ENCODE measurements around the gene ACSM3.

DNA sequence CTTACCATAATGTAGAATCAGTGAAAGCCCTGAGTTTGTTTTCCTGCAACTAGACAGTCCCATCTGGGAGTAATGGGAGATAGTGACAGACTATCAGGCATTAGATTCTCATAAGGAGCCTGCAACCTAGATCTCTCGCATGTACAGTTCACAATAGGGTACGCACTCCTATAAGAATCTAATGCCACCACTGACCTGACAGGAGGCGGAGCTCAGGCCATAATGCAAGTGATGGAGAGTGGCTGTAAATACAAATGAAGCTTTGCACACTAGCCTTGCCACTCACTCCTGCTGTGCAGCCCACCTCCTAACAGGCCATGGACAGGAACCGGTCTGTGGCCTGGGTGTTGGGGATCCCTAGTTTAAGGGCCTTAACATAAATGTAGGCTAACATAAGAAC lies 43.6 kb upstream of the ACSM3 start:
- no peak for TF ChIP-seq MXI1 (IDR thresholded peaks at IDR 0.05; ENCODE audit: low read depth, low read length)
- TF ChIP-seq, protein P1, sequence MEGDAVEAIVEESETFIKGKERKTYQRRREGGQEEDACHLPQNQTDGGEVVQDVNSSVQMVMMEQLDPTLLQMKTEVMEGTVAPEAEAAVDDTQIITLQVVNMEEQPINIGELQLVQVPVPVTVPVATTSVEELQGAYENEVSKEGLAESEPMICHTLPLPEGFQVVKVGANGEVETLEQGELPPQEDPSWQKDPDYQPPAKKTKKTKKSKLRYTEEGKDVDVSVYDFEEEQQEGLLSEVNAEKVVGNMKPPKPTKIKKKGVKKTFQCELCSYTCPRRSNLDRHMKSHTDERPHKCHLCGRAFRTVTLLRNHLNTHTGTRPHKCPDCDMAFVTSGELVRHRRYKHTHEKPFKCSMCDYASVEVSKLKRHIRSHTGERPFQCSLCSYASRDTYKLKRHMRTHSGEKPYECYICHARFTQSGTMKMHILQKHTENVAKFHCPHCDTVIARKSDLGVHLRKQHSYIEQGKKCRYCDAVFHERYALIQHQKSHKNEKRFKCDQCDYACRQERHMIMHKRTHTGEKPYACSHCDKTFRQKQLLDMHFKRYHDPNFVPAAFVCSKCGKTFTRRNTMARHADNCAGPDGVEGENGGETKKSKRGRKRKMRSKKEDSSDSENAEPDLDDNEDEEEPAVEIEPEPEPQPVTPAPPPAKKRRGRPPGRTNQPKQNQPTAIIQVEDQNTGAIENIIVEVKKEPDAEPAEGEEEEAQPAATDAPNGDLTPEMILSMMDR (IDR thresholded peaks at IDR 0.05), result no peak
- no peak for TF ChIP-seq TEAD4 (IDR thresholded peaks at IDR 0.05; ENCODE audit: borderline replicate concordance, insufficient read depth)
- TF ChIP-seq RFX5 (IDR thresholded peaks at IDR 0.05; ENCODE audit: low read length), result no peak
- no peak for TF ChIP-seq GABPA (IDR thresholded peaks at IDR 0.05; ENCODE audit: low read depth)
- no peak for TF ChIP-seq EP300 (IDR thresholded peaks at IDR 0.05; ENCODE audit: borderline replicate concordance in 1 of 2, low read depth in 1 of 2, low read length in 1 of 2)
- TF ChIP-seq, protein P2, sequence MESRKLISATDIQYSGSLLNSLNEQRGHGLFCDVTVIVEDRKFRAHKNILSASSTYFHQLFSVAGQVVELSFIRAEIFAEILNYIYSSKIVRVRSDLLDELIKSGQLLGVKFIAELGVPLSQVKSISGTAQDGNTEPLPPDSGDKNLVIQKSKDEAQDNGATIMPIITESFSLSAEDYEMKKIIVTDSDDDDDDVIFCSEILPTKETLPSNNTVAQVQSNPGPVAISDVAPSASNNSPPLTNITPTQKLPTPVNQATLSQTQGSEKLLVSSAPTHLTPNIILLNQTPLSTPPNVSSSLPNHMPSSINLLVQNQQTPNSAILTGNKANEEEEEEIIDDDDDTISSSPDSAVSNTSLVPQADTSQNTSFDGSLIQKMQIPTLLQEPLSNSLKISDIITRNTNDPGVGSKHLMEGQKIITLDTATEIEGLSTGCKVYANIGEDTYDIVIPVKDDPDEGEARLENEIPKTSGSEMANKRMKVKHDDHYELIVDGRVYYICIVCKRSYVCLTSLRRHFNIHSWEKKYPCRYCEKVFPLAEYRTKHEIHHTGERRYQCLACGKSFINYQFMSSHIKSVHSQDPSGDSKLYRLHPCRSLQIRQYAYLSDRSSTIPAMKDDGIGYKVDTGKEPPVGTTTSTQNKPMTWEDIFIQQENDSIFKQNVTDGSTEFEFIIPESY (IDR thresholded peaks at IDR 0.05; ENCODE audit: borderline replicate concordance, low read depth), result no peak
- TF ChIP-seq, protein P3, sequence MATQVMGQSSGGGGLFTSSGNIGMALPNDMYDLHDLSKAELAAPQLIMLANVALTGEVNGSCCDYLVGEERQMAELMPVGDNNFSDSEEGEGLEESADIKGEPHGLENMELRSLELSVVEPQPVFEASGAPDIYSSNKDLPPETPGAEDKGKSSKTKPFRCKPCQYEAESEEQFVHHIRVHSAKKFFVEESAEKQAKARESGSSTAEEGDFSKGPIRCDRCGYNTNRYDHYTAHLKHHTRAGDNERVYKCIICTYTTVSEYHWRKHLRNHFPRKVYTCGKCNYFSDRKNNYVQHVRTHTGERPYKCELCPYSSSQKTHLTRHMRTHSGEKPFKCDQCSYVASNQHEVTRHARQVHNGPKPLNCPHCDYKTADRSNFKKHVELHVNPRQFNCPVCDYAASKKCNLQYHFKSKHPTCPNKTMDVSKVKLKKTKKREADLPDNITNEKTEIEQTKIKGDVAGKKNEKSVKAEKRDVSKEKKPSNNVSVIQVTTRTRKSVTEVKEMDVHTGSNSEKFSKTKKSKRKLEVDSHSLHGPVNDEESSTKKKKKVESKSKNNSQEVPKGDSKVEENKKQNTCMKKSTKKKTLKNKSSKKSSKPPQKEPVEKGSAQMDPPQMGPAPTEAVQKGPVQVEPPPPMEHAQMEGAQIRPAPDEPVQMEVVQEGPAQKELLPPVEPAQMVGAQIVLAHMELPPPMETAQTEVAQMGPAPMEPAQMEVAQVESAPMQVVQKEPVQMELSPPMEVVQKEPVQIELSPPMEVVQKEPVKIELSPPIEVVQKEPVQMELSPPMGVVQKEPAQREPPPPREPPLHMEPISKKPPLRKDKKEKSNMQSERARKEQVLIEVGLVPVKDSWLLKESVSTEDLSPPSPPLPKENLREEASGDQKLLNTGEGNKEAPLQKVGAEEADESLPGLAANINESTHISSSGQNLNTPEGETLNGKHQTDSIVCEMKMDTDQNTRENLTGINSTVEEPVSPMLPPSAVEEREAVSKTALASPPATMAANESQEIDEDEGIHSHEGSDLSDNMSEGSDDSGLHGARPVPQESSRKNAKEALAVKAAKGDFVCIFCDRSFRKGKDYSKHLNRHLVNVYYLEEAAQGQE (IDR thresholded peaks at IDR 0.05; ENCODE audit: low read depth, low read length), result no peak
- no peak for TF ChIP-seq TCF12 (IDR thresholded peaks at IDR 0.05)
- TF ChIP-seq FOXM1 (IDR thresholded peaks at IDR 0.05; ENCODE audit: low read depth), result no peak
